Stimulated activated CD4-positive, alpha-beta T cell treated with anti-CD3 and anti-CD28 coated beads, Interleukin-4, amount 100 ng/mL, for 4 hours (primary cell): Measurements from ENCODE around the gene ZNF48.

Source experiments
- DNase-seq, 2 experiments: peaks; one replicate each; pipeline ENCODE4 v3.0.0-alpha.2; 2020

ZNF48 gene

GRCh38 chr16:30358990-30359870, 36.0 kb upstream of the ZNF48 start:
- DNase-seq, result no peak

- no peak for DNase-seq
These were observed 35.4 kb upstream of the ZNF48 start for GRCh38 chr16:30359871-30360170.

- DNase-seq, result no peak
These were observed 34.0 kb upstream of the ZNF48 start for GRCh38 chr16:30361180-30361579.

- DNase-seq, result no peak
These were observed 30.0 kb upstream of the ZNF48 start for GRCh38 chr16:30365200-30365599.

GRCh38 chr16:30366511-30366910, 28.7 kb upstream of the ZNF48 start:
- DNase-seq, result no peak

- no peak for DNase-seq
These were observed 27.7 kb upstream of the ZNF48 start for GRCh38 chr16:30367349-30368009.

- no peak for DNase-seq
These were observed 27.0 kb upstream of the ZNF48 start for GRCh38 chr16:30368122-30368791.

- DNase-seq, result no peak
These were observed 26.5 kb upstream of the ZNF48 start for GRCh38 chr16:30368792-30369090.

GRCh38 chr16:30369091-30369937, 25.9 kb upstream of the ZNF48 start:
- no peak for DNase-seq

- no peak for DNase-seq
These were observed 25.2 kb upstream of the ZNF48 start for GRCh38 chr16:30369938-30370455.

- DNase-seq, result peak; percentile 93 to 99
These were observed 24.6 kb upstream of the ZNF48 start, which contains the start of gene TBC1D10B for GRCh38 chr16:30370456-30371247. TSS of gene TBC1D10B (minus strand) at chr16:30370494. CDS start at chr16:30370183, 311 bp downstream.

GRCh38 chr16:30371248-30371816, 23.9 kb upstream of the ZNF48 start:
- DNase-seq, result no peak

- no peak for DNase-seq
These were observed 23.0 kb upstream of the ZNF48 start for GRCh38 chr16:30372038-30372712.

GRCh38 chr16:30372725-30373124, 22.5 kb upstream of the ZNF48 start:
- no peak for DNase-seq

- DNase-seq, result no peak
These were observed 20.7 kb upstream of the ZNF48 start, which contains the start of gene MYL11 for GRCh38 chr16:30374538-30374937. TSS of gene MYL11 (plus strand) at chr16:30374802. CDS start at chr16:30374858, 56 bp downstream.

- no peak for DNase-seq
These were observed 19.4 kb upstream of the ZNF48 start for GRCh38 chr16:30375864-30376263.

- no peak for DNase-seq
These were observed 18.7 kb upstream of the ZNF48 start for GRCh38 chr16:30376461-30376902.

- no peak for DNase-seq
These were observed 18.0 kb upstream of the ZNF48 start for GRCh38 chr16:30377050-30377811.

GRCh38 chr16:30377812-30378235, 17.4 kb upstream of the ZNF48 start:
- peak; percentile 82 to 88 for DNase-seq
